GM12874 (cell line): Measurements from ENCODE around the gene RPF1.
A peak's percentile ranks its signal among the peaks of the same experiment; 100 is the strongest.

Source experiments
- CTCF ChIP-seq: IDR thresholded peaks from 2 replicates; pipeline ENCODE4 v1.5.1; 2011; ENCODE audit warnings: low read depth, mild to moderate bottlenecking, control low read depth, low read length, moderate library complexity; ENCODE audit not compliant: insufficient read depth

The RPF1 gene

GRCh38 chr1:84478876-84479868 lies at the start of gene RPF1:
Gene RPF1, plus strand, starts transcription at chr1:84479266. Its CDS starts 16 bp downstream, at chr1:84479282.
- no peak for TF ChIP-seq CTCF

GRCh38 chr1:84430546-84430945 lies 48.5 kb upstream of the RPF1 start:
- TF ChIP-seq CTCF, result no peak

GRCh38 chr1:84433258-84434080 lies 45.6 kb upstream of the RPF1 start:
- TF ChIP-seq CTCF, result peak; percentile 57

- no peak for TF ChIP-seq CTCF
Observed at GRCh38 chr1:84434081-84434769, 44.8 kb upstream of the RPF1 start.

GRCh38 chr1:84434801-84435549 lies 44.1 kb upstream of the RPF1 start:
- TF ChIP-seq CTCF, result no peak

- no peak for TF ChIP-seq CTCF
Observed at GRCh38 chr1:84436876-84437655, 42.0 kb upstream of the RPF1 start.
